ENCODE data around the gene USP9X.
"Not testable (repeated sequence)": the region's sequence is repeated elsewhere in the genome, so short reads cannot be mapped to it uniquely, and the experiment has no call there.

USP9X gene

GRCh38 chrX:41145920-41146608, 60.8 kb downstream of the USP9X start:
- no peak overlapping the region for H3K4me3 ChIP-seq (ENCODE audit: low read depth, low read length)
- no peak for DNase-seq (ENCODE audit: low read depth)
- TF ChIP-seq CTCF (IDR thresholded peaks at IDR 0.05; ENCODE audit: insufficient read depth, low read depth, low read length, missing control alignments), result no peak

- DNase-seq (ENCODE audit: low read depth), result no peak
- no peak overlapping the region for H3K4me3 ChIP-seq (ENCODE audit: low read depth, low read length)
- no peak for TF ChIP-seq CTCF (IDR thresholded peaks at IDR 0.05; ENCODE audit: insufficient read depth, low read depth, low read length, missing control alignments)
Measured at GRCh38 chrX:41148553-41148952, 63.3 kb downstream of the USP9X start.

- no peak overlapping the region for H3K4me3 ChIP-seq (ENCODE audit: low read depth, low read length)
- DNase-seq (ENCODE audit: low read depth), result no peak
- no peak for TF ChIP-seq CTCF (IDR thresholded peaks at IDR 0.05; ENCODE audit: insufficient read depth, low read depth, low read length, missing control alignments)
Measured at GRCh38 chrX:41150043-41150442, 64.8 kb downstream of the USP9X start.

- DNase-seq (ENCODE audit: low read depth); H3K4me3 ChIP-seq (ENCODE audit: low read depth, low read length): not testable (repeated sequence)
Measured at GRCh38 chrX:41151726-41152125, 66.5 kb downstream of the USP9X start.

GRCh38 chrX:41152221-41152620, 67.0 kb downstream of the USP9X start:
- TF ChIP-seq CTCF (IDR thresholded peaks at IDR 0.05; ENCODE audit: insufficient read depth, low read depth, low read length, missing control alignments), result no peak
- DNase-seq (ENCODE audit: low read depth), result peak; percentile 29
- no peak overlapping the region for H3K4me3 ChIP-seq (ENCODE audit: low read depth, low read length)

GRCh38 chrX:41153448-41153847, 68.2 kb downstream of the USP9X start:
- DNase-seq (ENCODE audit: low read depth), result no peak
- no peak overlapping the region for H3K4me3 ChIP-seq (ENCODE audit: low read depth, low read length)
- no peak for TF ChIP-seq CTCF (IDR thresholded peaks at IDR 0.05; ENCODE audit: insufficient read depth, low read depth, low read length, missing control alignments)

- no peak for DNase-seq (ENCODE audit: low read depth)
- H3K4me3 ChIP-seq (ENCODE audit: low read depth, low read length), result no peak overlapping the region
- TF ChIP-seq CTCF (IDR thresholded peaks at IDR 0.05; ENCODE audit: insufficient read depth, low read depth, low read length, missing control alignments), result no peak
Measured at GRCh38 chrX:41153957-41154356, 68.7 kb downstream of the USP9X start.

Data from GM12865 (cell line).